Globus pallidus (tissue), 1 donor: ENCODE measurements around the gene PCBP1.
"Not testable (repeated sequence)": the region's sequence is repeated elsewhere in the genome, so short reads cannot be mapped to it uniquely, and the experiment has no call there.

ENCODE experiments used
- DNase-seq: peaks from one replicate; pipeline ENCODE4 v3.0.0-alpha.2; 2015; ENCODE audit warnings: low spot score

PCBP1 gene

GRCh38 chr2:70086838-70087701, at the start of gene PCBP1:
PCBP1 (plus strand) TSS chr2:70087477; CDS start chr2:70087744, 267 bp downstream.
- DNase-seq, result peak; percentile 90

- no peak for DNase-seq
These were observed 47.9 kb upstream of the PCBP1 start for GRCh38 chr2:70039366-70039765.

GRCh38 chr2:70041663-70042062, 45.6 kb upstream of the PCBP1 start:
- no peak for DNase-seq

- DNase-seq, result no peak
These were observed 45.0 kb upstream of the PCBP1 start for GRCh38 chr2:70042246-70042645.

GRCh38 chr2:70043252-70043875, 43.9 kb upstream of the PCBP1 start:
- DNase-seq, result no peak

GRCh38 chr2:70044290-70045040, 42.8 kb upstream of the PCBP1 start:
- DNase-seq, result no peak

- DNase-seq, result no peak
These were observed 41.9 kb upstream of the PCBP1 start for GRCh38 chr2:70045405-70045804.

GRCh38 chr2:70045932-70046331, 41.3 kb upstream of the PCBP1 start:
- no peak for DNase-seq

- DNase-seq, result no peak
These were observed 40.7 kb upstream of the PCBP1 start for GRCh38 chr2:70046534-70046933.

GRCh38 chr2:70047451-70047850, 39.8 kb upstream of the PCBP1 start:
- DNase-seq, result no peak

- DNase-seq, result no peak
These were observed 38.0 kb upstream of the PCBP1 start for GRCh38 chr2:70049255-70049654.

GRCh38 chr2:70050631-70051425, 36.4 kb upstream of the PCBP1 start:
- no peak for DNase-seq

GRCh38 chr2:70055259-70055658, 32.0 kb upstream of the PCBP1 start:
- DNase-seq, result not testable (repeated sequence)

- no peak for DNase-seq
These were observed 26.0 kb upstream of the PCBP1 start for GRCh38 chr2:70061317-70061716.

GRCh38 chr2:70062270-70062669, 25.0 kb upstream of the PCBP1 start:
- DNase-seq, result no peak

- DNase-seq, result no peak
These were observed 19.2 kb upstream of the PCBP1 start for GRCh38 chr2:70068119-70068518.

GRCh38 chr2:70069049-70069448, 18.2 kb upstream of the PCBP1 start:
- no peak for DNase-seq

GRCh38 chr2:70070542-70071268, 16.6 kb upstream of the PCBP1 start:
- peak; percentile 92 for DNase-seq

GRCh38 chr2:70073493-70073892, 13.8 kb upstream of the PCBP1 start:
- DNase-seq, result no peak

- no peak for DNase-seq
These were observed 8.9 kb upstream of the PCBP1 start for GRCh38 chr2:70078384-70078783.

- no peak for DNase-seq
These were observed 6.6 kb upstream of the PCBP1 start for GRCh38 chr2:70080610-70081200.
